HG02798 (cell line): ENCODE results near the gene PTBP3.
A peak's percentile ranks its signal among the peaks of the same experiment; 100 is the strongest.
"Not testable (repeated sequence)": the region's sequence is repeated elsewhere in the genome, so short reads cannot be mapped to it uniquely, and the experiment has no call there.

Experiments
- ATAC-seq: cut with Tn5 transposase; IDR thresholded peaks from one replicate; pipeline ENCODE4 v1.9.1; 2021; ENCODE audit warnings: mild to moderate bottlenecking; ENCODE audit not compliant: unreplicated experiment, poor library complexity

The PTBP3 gene

GRCh38 chr9:112274600-112274999 lies 58.8 kb downstream of the PTBP3 start:
- no peak for ATAC-seq

GRCh38 chr9:112273876-112274275 lies 59.5 kb downstream of the PTBP3 start:
- ATAC-seq: no peak

GRCh38 chr9:112271466-112272098 lies 61.8 kb downstream of the PTBP3 start:
- ATAC-seq: no peak

- no peak for ATAC-seq
Measured at GRCh38 chr9:112268413-112268812, 65.0 kb downstream of the PTBP3 start.

- ATAC-seq: not testable (repeated sequence)
Measured at GRCh38 chr9:112267086-112267485, 66.3 kb downstream of the PTBP3 start.

- ATAC-seq: no peak
Measured at GRCh38 chr9:112265391-112265790, 68.0 kb downstream of the PTBP3 start.

GRCh38 chr9:112262577-112262976 lies 70.8 kb downstream of the PTBP3 start:
- ATAC-seq: no peak

GRCh38 chr9:112261133-112261532 lies 72.3 kb downstream of the PTBP3 start:
- ATAC-seq: no peak

- no peak for ATAC-seq
Measured at GRCh38 chr9:112258106-112258505, 75.3 kb downstream of the PTBP3 start.

GRCh38 chr9:112252194-112252593 lies 81.2 kb downstream of the PTBP3 start:
- no peak for ATAC-seq

GRCh38 chr9:112249277-112249676 lies 84.1 kb downstream of the PTBP3 start:
- ATAC-seq: peak; percentile 73

GRCh38 chr9:112248722-112249121 lies 84.7 kb downstream of the PTBP3 start:
- ATAC-seq: no peak

- no peak for ATAC-seq
Measured at GRCh38 chr9:112247090-112247489, 86.3 kb downstream of the PTBP3 start.

- no peak for ATAC-seq
Measured at GRCh38 chr9:112245126-112245525, 88.3 kb downstream of the PTBP3 start.

GRCh38 chr9:112242147-112242804 lies 91.1 kb downstream of the PTBP3 start:
- no peak for ATAC-seq

GRCh38 chr9:112241491-112241890 lies 91.9 kb downstream of the PTBP3 start:
- ATAC-seq: no peak

GRCh38 chr9:112239708-112240107 lies 93.7 kb downstream of the PTBP3 start:
- ATAC-seq: no peak

GRCh38 chr9:112239284-112239683 lies 94.1 kb downstream of the PTBP3 start:
- ATAC-seq: no peak

GRCh38 chr9:112234779-112235178 lies 98.6 kb downstream of the PTBP3 start:
- no peak for ATAC-seq

GRCh38 chr9:112233769-112234168 lies 99.7 kb downstream of the PTBP3 start:
- no peak for ATAC-seq

GRCh38 chr9:112232233-112232632 lies 101.2 kb downstream of the PTBP3 start:
- ATAC-seq: no peak

- ATAC-seq: no peak
Measured at GRCh38 chr9:112226091-112226490, 107.3 kb downstream of the PTBP3 start.
